ENCODE data around the gene HSF2.

GRCh38 chr6:122406187-122406586 lies 6.7 kb downstream of the HSF2 start:
- TF ChIP-seq POLR2AphosphoS5 (IDR thresholded peaks at IDR 0.05) (no peak), CTCF (IDR thresholded peaks at IDR 0.05) (no peak), POLR2A (IDR thresholded peaks at IDR 0.05) (no peak)

All from transverse colon (tissue), 4 donors.